ENCODE data around the gene NOS3. TPM values are rescaled to one million over a fixed set of nuclear protein-coding genes. Genes with fewer than 3 reads are reported as not detected.

NOS3 gene
- total and polyA plus RNA-seq, 11 donors = 8.9 to 49.4 (median 17.3) TPM

- Histone ChIP-seq H3K36me3 (peaks cover 0 to 6% (median 0%) of the 10 kb centered on the region in 9 donors), H3K27ac (no peak overlapping the region), H3K9me3 (no peaks in the 10 kb centered on the region), H3K4me3 (no peak overlapping the region), H3K4me1 (peaks cover 0 to 56% (median 23%) of the 10 kb centered on the region in 12 donors), H3K27me3 (peaks cover 3 to 45% (median 25%) of the 10 kb centered on the region in 9 donors)
- no peak for TF ChIP-seq CTCF (IDR thresholded peaks at IDR 0.05)
- no peak for TF ChIP-seq POLR2A (IDR thresholded peaks at IDR 0.05)
- WGBS, 4 donors = 68 to 80% (median 73%) methylated on average over 5 of the region's 5 CpGs
- DNase-seq (no peak), ATAC-seq (peak in 1 of 4 donors; percentile 25)
- intact Hi-C loops (cut with DNase I) = loop anchor here in 1 of 10 donors (5.0 kb wide), 1 partner anchor 96 kb away; no protein-coding TSS in a partner anchor
Observed at GRCh38 chr7:151015967-151016366, 25.1 kb downstream of the NOS3 start.

GRCh38 chr7:151016505-151016904, 25.7 kb downstream of the NOS3 start:
- H3K27ac ChIP-seq = no peak overlapping the region
- TF ChIP-seq CTCF (IDR thresholded peaks at IDR 0.05) (no peak), POLR2A (IDR thresholded peaks at IDR 0.05) (no peak)
- peaks cover 0 to 6% (median 0%) of the 10 kb centered on the region in 9 donors for H3K36me3 ChIP-seq
- no peak for DNase-seq
- peaks cover 0 to 51% (median 23%) of the 10 kb centered on the region in 12 donors for H3K4me1 ChIP-seq
- WGBS, 4 donors = 78 to 82% (median 80%) methylated on average over 8 of the region's 8 CpGs
- H3K4me3 ChIP-seq = no peak overlapping the region
- intact Hi-C loops (cut with DNase I) = loop anchor here in 1 of 10 donors (5.0 kb wide), 1 partner anchor 96 kb away; no protein-coding TSS in a partner anchor
- H3K27me3 ChIP-seq = peaks cover 3 to 48% (median 25%) of the 10 kb centered on the region in 9 donors
- ATAC-seq = no peak
- no peaks in the 10 kb centered on the region for H3K9me3 ChIP-seq

- Histone ChIP-seq H3K27ac (no peak overlapping the region), H3K27me3 (peaks cover 3 to 48% (median 25%) of the 10 kb centered on the region in 9 donors), H3K4me1 (peaks cover 0 to 47% (median 23%) of the 10 kb centered on the region in 12 donors), H3K4me3 (no peak overlapping the region), H3K9me3 (no peaks in the 10 kb centered on the region), H3K36me3 (peaks cover 0 to 6% (median 0%) of the 10 kb centered on the region in 9 donors)
- intact Hi-C loops (cut with DNase I) = loop anchor here in 1 of 10 donors (5.0 kb wide), 1 partner anchor 95 kb away; no protein-coding TSS in a partner anchor
- DNase-seq (no peak), ATAC-seq (no peak)
- WGBS, 4 donors = 77 to 93% (median 86%) methylated on average over 15 of the region's 15 CpGs
- TF ChIP-seq CTCF (IDR thresholded peaks at IDR 0.05) (no peak), POLR2A (IDR thresholded peaks at IDR 0.05) (no peak)
Observed at GRCh38 chr7:151016942-151017341, 26.1 kb downstream of the NOS3 start.

- peaks cover 3 to 48% (median 25%) of the 10 kb centered on the region in 9 donors for H3K27me3 ChIP-seq
- H3K36me3 ChIP-seq = peaks cover 0 to 6% (median 0%) of the 10 kb centered on the region in 9 donors
- intact Hi-C loops (cut with DNase I) = loop anchor here in 1 of 10 donors (5.0 kb wide), 1 partner anchor 95 kb away; no protein-coding TSS in a partner anchor
- no peaks in the 10 kb centered on the region for H3K9me3 ChIP-seq
- 45 to 61% (median 50%) methylated on average over 11 to 13 of the region's 13 CpGs for WGBS, 4 donors
- no peak overlapping the region for H3K4me3 ChIP-seq
- DNase-seq (no peak), ATAC-seq (no peak)
- peaks cover 0 to 41% (median 21%) of the 10 kb centered on the region in 12 donors for H3K4me1 ChIP-seq
- no peak overlapping the region for H3K27ac ChIP-seq
- no peak for TF ChIP-seq POLR2A (IDR thresholded peaks at IDR 0.05)
- no peak for TF ChIP-seq CTCF (IDR thresholded peaks at IDR 0.05)
Observed at GRCh38 chr7:151017370-151017952, 26.6 kb downstream of the NOS3 start.
